Ascending aorta (tissue), 2 donors: ENCODE results near the gene ZNF491. TPM values are rescaled to one million over a fixed set of nuclear protein-coding genes. Genes with fewer than 3 reads are reported as not detected.
"Not testable (repeated sequence)": the region's sequence is repeated elsewhere in the genome, so short reads cannot be mapped to it uniquely, and the experiment has no call there.

Experiments
- DNase-seq, 2 donors: peaks; one replicate each; pipeline ENCODE4 v3.0.0-alpha.2; 2019; ENCODE audit warnings: low spot score in 2 of 2
- H3K27ac ChIP-seq, 2 donors: fragments of 200-600 bp; sonication (generic); one replicate each; pipeline ENCODE4 v1.5.1; 2016 to 2017; ENCODE audit warnings: mild to moderate bottlenecking in 1 of 2
- H3K27me3 ChIP-seq: fragments of 200-600 bp; sonication (generic); one replicate; pipeline ENCODE4 v1.5.1; 2017
- H3K36me3 ChIP-seq, 2 donors: fragments of 200-600 bp; sonication (generic); one replicate each; pipeline ENCODE4 v1.5.1; 2016
- H3K4me1 ChIP-seq, 2 donors: fragments of 200-600 bp; sonication (generic); one replicate each; pipeline ENCODE4 v1.5.1; 2016 to 2017; ENCODE audit warnings: mild to moderate bottlenecking in 1 of 2
- H3K4me3 ChIP-seq, 2 donors: fragments of 200-600 bp; sonication (generic); one replicate each; pipeline ENCODE4 v1.5.1; 2016 to 2017; ENCODE audit warnings: mild to moderate bottlenecking in 1 of 2
- H3K9me3 ChIP-seq, 2 donors: fragments of 200-600 bp; sonication (generic); one replicate each; pipeline ENCODE4 v1.5.1; 2016
- CTCF ChIP-seq, 3 experiments: fragments of 200-600 bp in 2 of 3; fragments of 450-650 bp in 1 of 3; sonication (generic) in 2 of 3; IDR thresholded peaks; one replicate each; pipeline ENCODE4 v1.5.1; 2016 to 2019; ENCODE audit warnings: antibody characterized with exemption in 3 of 3, mild to moderate bottlenecking in 1 of 3, moderate library complexity in 1 of 3
- intact Hi-C: fragments of 100-400 bp; cut with DNase I; formaldehyde crosslinking; loops from one replicate; pipeline ENCODE4 v1.15.1; 2023
- total RNA-seq: library from RNA; depleted of rRNA; stranded (reverse); fragments of >200 nt; gene quantifications from one replicate; pipeline ENCODE4 v1.1.0, GENCODE V29; 2016

The ZNF491 gene
- total RNA-seq, 1 donor from 2014 or later, result not detected

- DNase-seq, result peak; percentile 71 to 93
- H3K36me3 ChIP-seq, result peaks cover 5 to 6% of the 10 kb centered on the region in 2 donors
- intact Hi-C loops, result loop anchor here (1.0 to 5.0 kb wide), 2 partner anchors 37 to 111 kb away; partner anchors contain the start of genes ZNF440 and ZNF823
- no peak for TF ChIP-seq CTCF (IDR thresholded peaks at IDR 0.05)
- H3K4me3 ChIP-seq, result peak within 1 kb of the TSS; percentile 63 to 89
- H3K9me3 ChIP-seq, result peaks cover 0 to 14% of the 10 kb centered on the region in 2 donors
- H3K4me1 ChIP-seq, result peaks cover 2 to 3% of the 10 kb centered on the region in 2 donors
- no peaks in the 10 kb centered on the region for H3K27me3 ChIP-seq
- H3K27ac ChIP-seq, result peak within 1 kb of the TSS; percentile 53 to 62
Observed at GRCh38 chr19:11848594-11849469, 50.5 kb downstream of the ZNF491 start, which contains the start of gene ZNF439. TSS of gene ZNF439 (plus strand) at chr19:11848726. CDS start at chr19:11848868, 142 bp downstream.

- H3K4me3 ChIP-seq, H3K27ac ChIP-seq, H3K4me1 ChIP-seq, DNase-seq, H3K27me3 ChIP-seq, intact Hi-C loops: not testable (repeated sequence)
- H3K9me3 ChIP-seq, result peaks cover 0 to 27% of the 10 kb centered on the region in 2 donors
- peaks cover 6 to 10% of the 10 kb centered on the region in 2 donors for H3K36me3 ChIP-seq
Observed at GRCh38 chr19:11850289-11850688, 52.0 kb downstream of the ZNF491 start.

- no peak for TF ChIP-seq CTCF (IDR thresholded peaks at IDR 0.05)
- intact Hi-C loops, result no loop called here
- no peaks in the 10 kb centered on the region for H3K27me3 ChIP-seq
- no peak overlapping the region for H3K27ac ChIP-seq
- DNase-seq, result no peak
- H3K36me3 ChIP-seq, result peaks cover 6 to 21% of the 10 kb centered on the region in 2 donors
- no peaks in the 10 kb centered on the region for H3K4me1 ChIP-seq
- H3K4me3 ChIP-seq, result no peak overlapping the region
- peaks cover 14 to 54% of the 10 kb centered on the region in 2 donors for H3K9me3 ChIP-seq
Observed at GRCh38 chr19:11853358-11853757, 55.0 kb downstream of the ZNF491 start.

GRCh38 chr19:11856596-11857250 is 58.4 kb downstream of the ZNF491 start:
- DNase-seq, result no peak
- Histone ChIP-seq H3K27me3 (no peaks in the 10 kb centered on the region), H3K36me3 (peaks cover 9 to 24% of the 10 kb centered on the region in 2 donors), H3K27ac (no peak overlapping the region), H3K4me1 (no peaks in the 10 kb centered on the region), H3K9me3 (peaks cover 47 to 86% of the 10 kb centered on the region in 2 donors), H3K4me3 (no peak overlapping the region)
- intact Hi-C loops, result no loop called here
- no peak for TF ChIP-seq CTCF (IDR thresholded peaks at IDR 0.05)

Other genes with a start within 250 kb of the ZNF491 start
- 28.9 TPM for gene ELOF1, start 239.3 kb upstream of the ZNF491 start, total RNA-seq
- gene ACP5, start 220.9 kb upstream of the ZNF491 start, total RNA-seq, result not detected
- gene ZNF627, start 201.0 kb upstream of the ZNF491 start, total RNA-seq, result 7.6 TPM
- 5.2 TPM for gene ZNF823, start 59.6 kb upstream of the ZNF491 start, total RNA-seq
- 0.85 TPM for gene ZNF441, start 31.5 kb upstream of the ZNF491 start, total RNA-seq
- 1.1 TPM for gene ZNF440, start 15.8 kb downstream of the ZNF491 start, total RNA-seq
- gene ZNF439, start 50.2 kb downstream of the ZNF491 start, total RNA-seq, result 2.3 TPM
- gene ZNF69, start 89.3 kb downstream of the ZNF491 start, total RNA-seq, result 0.85 TPM
- 4.4 TPM for gene ZNF700, start 126.6 kb downstream of the ZNF491 start, total RNA-seq
- 2.8 TPM for gene ZNF763, start 166.5 kb downstream of the ZNF491 start, total RNA-seq
- gene ZNF433, start 237.2 kb downstream of the ZNF491 start, total RNA-seq, result not detected